Thyroid gland (tissue), 4 donors: ENCODE measurements around the gene CORO1C.

Experiments
- POLR2A ChIP-seq, 2 donors: fragments of 450-650 bp; IDR thresholded peaks; one replicate each; pipeline ENCODE4 v1.6.1; 2017; ENCODE audit warnings: antibody characterized with exemption in 2 of 2, mild to moderate bottlenecking in 2 of 2, moderate library complexity in 1 of 2
- TF ChIP-seq, protein P1 (sequence below), 6 experiments: fragments of 200-600 bp in 3 of 6; fragments of 450-650 bp in 3 of 6; sonication (generic) in 3 of 6; IDR thresholded peaks; one replicate each; pipeline ENCODE4 v1.5.1; 2016 to 2019; ENCODE audit warnings: antibody characterized with exemption in 6 of 6, mild to moderate bottlenecking in 2 of 6, inconsistent platforms in 1 of 6, moderate library complexity in 1 of 6

DNA sequence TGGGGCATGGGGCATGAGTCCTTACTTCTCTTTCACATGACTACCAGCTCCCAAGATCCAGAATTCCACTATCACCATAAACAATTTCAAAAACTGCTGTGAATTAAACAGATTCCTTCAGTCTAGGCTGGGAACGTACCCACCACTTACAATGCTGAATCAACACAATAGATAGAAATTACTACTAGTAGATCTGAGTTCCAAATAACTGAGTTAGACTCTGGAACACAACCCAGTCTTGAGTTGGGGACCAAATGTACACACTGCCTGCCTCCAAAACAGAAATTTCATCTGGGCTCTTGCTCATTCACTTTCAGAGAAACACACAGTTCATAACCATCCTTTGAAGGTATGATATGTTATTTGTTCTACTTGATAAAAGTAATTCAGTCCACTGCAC lies 8.9 kb downstream of the CORO1C start:
- TF ChIP-seq, protein P1, sequence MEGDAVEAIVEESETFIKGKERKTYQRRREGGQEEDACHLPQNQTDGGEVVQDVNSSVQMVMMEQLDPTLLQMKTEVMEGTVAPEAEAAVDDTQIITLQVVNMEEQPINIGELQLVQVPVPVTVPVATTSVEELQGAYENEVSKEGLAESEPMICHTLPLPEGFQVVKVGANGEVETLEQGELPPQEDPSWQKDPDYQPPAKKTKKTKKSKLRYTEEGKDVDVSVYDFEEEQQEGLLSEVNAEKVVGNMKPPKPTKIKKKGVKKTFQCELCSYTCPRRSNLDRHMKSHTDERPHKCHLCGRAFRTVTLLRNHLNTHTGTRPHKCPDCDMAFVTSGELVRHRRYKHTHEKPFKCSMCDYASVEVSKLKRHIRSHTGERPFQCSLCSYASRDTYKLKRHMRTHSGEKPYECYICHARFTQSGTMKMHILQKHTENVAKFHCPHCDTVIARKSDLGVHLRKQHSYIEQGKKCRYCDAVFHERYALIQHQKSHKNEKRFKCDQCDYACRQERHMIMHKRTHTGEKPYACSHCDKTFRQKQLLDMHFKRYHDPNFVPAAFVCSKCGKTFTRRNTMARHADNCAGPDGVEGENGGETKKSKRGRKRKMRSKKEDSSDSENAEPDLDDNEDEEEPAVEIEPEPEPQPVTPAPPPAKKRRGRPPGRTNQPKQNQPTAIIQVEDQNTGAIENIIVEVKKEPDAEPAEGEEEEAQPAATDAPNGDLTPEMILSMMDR (IDR thresholded peaks at IDR 0.05), result no peak
- TF ChIP-seq POLR2A (IDR thresholded peaks at IDR 0.05), result no peak
